ENCODE data around the gene CAP2.

Gene CAP2

DNA sequence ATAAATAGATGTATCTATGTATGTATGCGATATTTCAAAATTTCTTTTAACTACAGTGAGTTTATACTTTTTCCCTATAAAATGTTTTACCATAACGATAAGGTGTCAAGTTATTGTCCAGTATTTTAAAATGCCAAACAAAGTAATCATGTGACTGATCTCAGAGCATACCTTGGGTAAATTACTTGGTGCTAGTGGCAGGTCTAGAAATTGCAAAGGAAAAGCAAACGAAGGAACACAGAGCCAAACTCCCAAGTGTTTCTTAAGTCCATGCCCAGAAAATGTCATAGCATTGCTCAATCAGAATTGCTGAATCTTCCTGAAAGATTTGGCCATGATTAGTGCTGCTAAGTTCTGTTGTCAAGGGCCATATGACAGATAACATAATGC, 77.5 kb downstream of the CAP2 start:
- no peaks in the 10 kb centered on the region for H3K27me3 ChIP-seq (ENCODE audit: insufficient read depth, poor library complexity, severe bottlenecking)
- TF ChIP-seq POLR2AphosphoS5 (IDR thresholded peaks at IDR 0.05; ENCODE audit: low read depth) (no peak), SPI1 (IDR thresholded peaks at IDR 0.05; ENCODE audit: borderline replicate concordance, low read depth) (no peak), CTCF (IDR thresholded peaks at IDR 0.05; ENCODE audit: insufficient read depth, low read length) (no peak), GABPA (IDR thresholded peaks at IDR 0.05; ENCODE audit: low read depth) (no peak)
- TF ChIP-seq, protein P1, sequence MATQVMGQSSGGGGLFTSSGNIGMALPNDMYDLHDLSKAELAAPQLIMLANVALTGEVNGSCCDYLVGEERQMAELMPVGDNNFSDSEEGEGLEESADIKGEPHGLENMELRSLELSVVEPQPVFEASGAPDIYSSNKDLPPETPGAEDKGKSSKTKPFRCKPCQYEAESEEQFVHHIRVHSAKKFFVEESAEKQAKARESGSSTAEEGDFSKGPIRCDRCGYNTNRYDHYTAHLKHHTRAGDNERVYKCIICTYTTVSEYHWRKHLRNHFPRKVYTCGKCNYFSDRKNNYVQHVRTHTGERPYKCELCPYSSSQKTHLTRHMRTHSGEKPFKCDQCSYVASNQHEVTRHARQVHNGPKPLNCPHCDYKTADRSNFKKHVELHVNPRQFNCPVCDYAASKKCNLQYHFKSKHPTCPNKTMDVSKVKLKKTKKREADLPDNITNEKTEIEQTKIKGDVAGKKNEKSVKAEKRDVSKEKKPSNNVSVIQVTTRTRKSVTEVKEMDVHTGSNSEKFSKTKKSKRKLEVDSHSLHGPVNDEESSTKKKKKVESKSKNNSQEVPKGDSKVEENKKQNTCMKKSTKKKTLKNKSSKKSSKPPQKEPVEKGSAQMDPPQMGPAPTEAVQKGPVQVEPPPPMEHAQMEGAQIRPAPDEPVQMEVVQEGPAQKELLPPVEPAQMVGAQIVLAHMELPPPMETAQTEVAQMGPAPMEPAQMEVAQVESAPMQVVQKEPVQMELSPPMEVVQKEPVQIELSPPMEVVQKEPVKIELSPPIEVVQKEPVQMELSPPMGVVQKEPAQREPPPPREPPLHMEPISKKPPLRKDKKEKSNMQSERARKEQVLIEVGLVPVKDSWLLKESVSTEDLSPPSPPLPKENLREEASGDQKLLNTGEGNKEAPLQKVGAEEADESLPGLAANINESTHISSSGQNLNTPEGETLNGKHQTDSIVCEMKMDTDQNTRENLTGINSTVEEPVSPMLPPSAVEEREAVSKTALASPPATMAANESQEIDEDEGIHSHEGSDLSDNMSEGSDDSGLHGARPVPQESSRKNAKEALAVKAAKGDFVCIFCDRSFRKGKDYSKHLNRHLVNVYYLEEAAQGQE (IDR thresholded peaks at IDR 0.05; ENCODE audit: insufficient replicate concordance, low read depth): no peak
- no peak for DNase-seq (ENCODE audit: low read depth in 1 of 2, low spot score in 1 of 2)
- no peak overlapping the region for H3K27ac ChIP-seq (replicated peaks)
- no peak overlapping the region for H3K4me3 ChIP-seq (replicated peaks; ENCODE audit: insufficient read depth, low read length)

- H3K27me3 ChIP-seq (ENCODE audit: insufficient read depth, poor library complexity, severe bottlenecking): no peaks in the 10 kb centered on the region
- H3K27ac ChIP-seq (replicated peaks): no peak overlapping the region
- DNase-seq (ENCODE audit: low read depth in 1 of 2, low spot score in 1 of 2): no peak
- no peak overlapping the region for H3K4me3 ChIP-seq (replicated peaks; ENCODE audit: insufficient read depth, low read length)
- TF ChIP-seq POLR2AphosphoS5 (IDR thresholded peaks at IDR 0.05; ENCODE audit: low read depth) (no peak), SPI1 (IDR thresholded peaks at IDR 0.05; ENCODE audit: borderline replicate concordance, low read depth) (no peak), GABPA (IDR thresholded peaks at IDR 0.05; ENCODE audit: low read depth) (no peak), CTCF (IDR thresholded peaks at IDR 0.05; ENCODE audit: insufficient read depth, low read length) (no peak)
- TF ChIP-seq, protein P1 (IDR thresholded peaks at IDR 0.05; ENCODE audit: insufficient replicate concordance, low read depth): no peak
Measured at GRCh38 chr6:17472653-17473183, 79.3 kb downstream of the CAP2 start.

DNA sequence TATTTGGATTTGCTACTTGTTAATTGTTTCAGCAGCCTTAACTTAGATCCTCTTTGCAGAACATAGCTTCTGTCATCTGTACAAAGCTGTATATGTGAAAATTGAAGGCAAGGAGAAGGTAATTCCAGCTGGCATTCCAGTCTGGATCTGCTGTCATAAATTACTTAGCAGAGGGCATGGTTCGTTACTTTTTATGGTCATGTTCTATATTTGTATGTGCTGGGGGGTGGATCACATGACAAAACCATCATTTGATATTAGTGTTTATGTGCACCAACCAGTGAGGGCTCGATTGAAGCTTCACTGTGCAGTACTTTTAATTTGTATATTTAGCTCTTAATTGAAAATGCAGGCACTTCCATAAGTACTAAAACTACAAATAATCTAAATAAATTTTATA, 80.2 kb downstream of the CAP2 start:
- Histone ChIP-seq H3K27ac (replicated peaks) (no peak overlapping the region), H3K4me3 (replicated peaks; ENCODE audit: insufficient read depth, low read length) (no peak overlapping the region), H3K27me3 (ENCODE audit: insufficient read depth, poor library complexity, severe bottlenecking) (no peaks in the 10 kb centered on the region)
- no peak for DNase-seq (ENCODE audit: low read depth in 1 of 2, low spot score in 1 of 2)
- TF ChIP-seq, protein P1 (IDR thresholded peaks at IDR 0.05; ENCODE audit: insufficient replicate concordance, low read depth): no peak
- no peak for TF ChIP-seq CTCF (IDR thresholded peaks at IDR 0.05; ENCODE audit: insufficient read depth, low read length)
- no peak for TF ChIP-seq SPI1 (IDR thresholded peaks at IDR 0.05; ENCODE audit: borderline replicate concordance, low read depth)
- no peak for TF ChIP-seq POLR2AphosphoS5 (IDR thresholded peaks at IDR 0.05; ENCODE audit: low read depth)
- TF ChIP-seq GABPA (IDR thresholded peaks at IDR 0.05; ENCODE audit: low read depth): no peak

Measured in HL-60 (cell line).